GM18907 (cell line): ENCODE measurements around the gene UMAD1.
"Not testable (repeated sequence)": the region's sequence is repeated elsewhere in the genome, so short reads cannot be mapped to it uniquely, and the experiment has no call there.

Experiments used
- ATAC-seq: cut with Tn5 transposase; IDR thresholded peaks from one replicate; pipeline ENCODE4 v1.9.1; 2021; ENCODE audit warnings: mild to moderate bottlenecking, moderate library complexity; ENCODE audit not compliant: unreplicated experiment

The UMAD1 gene

GRCh38 chr7:7820939-7821338 lies 180.4 kb downstream of the UMAD1 start:
- peak; percentile 28 for ATAC-seq

DNA sequence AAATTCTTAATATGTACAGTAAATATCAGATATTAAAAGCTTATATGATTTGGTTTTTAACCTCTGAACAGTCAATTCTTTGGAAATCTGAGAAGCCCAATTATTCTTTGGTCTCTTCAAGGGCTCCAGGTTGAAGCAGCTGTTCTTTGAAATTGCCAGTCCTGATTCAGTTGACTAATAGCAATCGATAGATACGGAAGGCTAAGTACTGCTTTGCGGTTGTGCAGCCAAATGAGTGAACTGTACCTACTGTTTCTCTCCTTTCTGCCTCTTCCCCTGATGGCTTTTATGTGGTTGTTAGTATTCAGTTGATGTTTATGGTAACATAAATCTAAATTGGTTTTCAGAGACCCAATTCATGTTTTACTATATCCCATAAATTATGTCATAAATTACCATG lies 181.0 kb downstream of the UMAD1 start:
- ATAC-seq: no peak

- not testable (repeated sequence) for ATAC-seq
Observed at GRCh38 chr7:7825294-7825693, 184.7 kb downstream of the UMAD1 start.

- no peak for ATAC-seq
Observed at GRCh38 chr7:7829667-7830066, 189.1 kb downstream of the UMAD1 start.

DNA sequence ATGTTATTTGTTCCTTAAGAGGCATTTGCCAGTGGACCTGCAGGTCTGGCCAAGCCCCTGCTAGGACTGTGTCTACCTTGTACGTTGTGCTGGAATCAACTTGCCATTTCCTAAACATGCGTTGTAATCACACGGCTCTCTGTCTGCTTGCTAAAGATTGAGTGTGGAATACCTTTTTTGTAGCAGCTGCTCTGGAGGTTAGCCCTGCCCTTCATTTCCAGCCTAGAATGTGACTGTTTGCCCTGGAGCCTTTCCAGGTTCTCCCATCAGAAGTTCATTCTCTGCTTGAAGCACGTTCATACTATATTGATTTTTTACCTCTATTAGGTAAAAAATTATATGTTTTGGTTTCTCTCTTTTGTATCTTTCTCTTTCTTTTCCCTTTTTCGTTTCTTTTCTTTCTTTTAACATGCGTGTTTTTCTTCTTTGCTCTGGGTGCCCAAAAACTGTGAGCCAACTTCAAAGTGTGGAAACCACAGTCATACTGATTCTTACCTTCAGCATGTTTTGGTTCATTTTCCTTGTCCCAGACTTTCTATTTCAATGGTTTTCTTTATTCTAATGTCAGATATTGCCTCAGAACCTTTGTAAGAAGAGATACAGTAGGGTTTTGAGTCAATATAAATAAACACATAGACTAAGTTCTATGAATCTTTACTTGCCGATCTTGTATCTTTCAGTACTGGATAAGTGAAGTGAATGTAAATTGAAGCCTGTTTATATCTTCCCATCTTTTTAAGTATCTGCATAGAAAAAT lies 189.7 kb downstream of the UMAD1 start:
- ATAC-seq: no peak

- ATAC-seq: no peak
Observed at GRCh38 chr7:7832518-7832917, 192.0 kb downstream of the UMAD1 start.

DNA sequence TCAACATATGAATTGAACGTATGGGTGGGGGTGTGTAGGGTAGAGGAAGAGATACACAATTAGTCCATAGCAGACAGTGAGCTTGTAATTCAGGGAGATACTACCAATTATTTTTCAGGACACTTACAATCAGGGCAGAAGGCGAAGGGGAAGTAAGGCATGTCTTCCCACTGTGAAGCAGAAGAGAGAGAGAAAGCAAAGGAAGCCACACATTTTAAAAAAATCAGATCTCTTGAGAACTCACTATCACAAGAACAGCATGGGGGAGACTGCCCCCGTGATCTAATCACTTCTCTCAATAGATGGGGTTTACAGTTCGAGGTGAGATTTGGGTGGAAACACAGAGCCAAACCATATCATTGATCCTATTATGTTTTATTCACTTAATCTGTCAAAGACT lies 194.2 kb downstream of the UMAD1 start:
- ATAC-seq: no peak

GRCh38 chr7:7841027-7841426 lies 200.5 kb downstream of the UMAD1 start:
- no peak for ATAC-seq

DNA sequence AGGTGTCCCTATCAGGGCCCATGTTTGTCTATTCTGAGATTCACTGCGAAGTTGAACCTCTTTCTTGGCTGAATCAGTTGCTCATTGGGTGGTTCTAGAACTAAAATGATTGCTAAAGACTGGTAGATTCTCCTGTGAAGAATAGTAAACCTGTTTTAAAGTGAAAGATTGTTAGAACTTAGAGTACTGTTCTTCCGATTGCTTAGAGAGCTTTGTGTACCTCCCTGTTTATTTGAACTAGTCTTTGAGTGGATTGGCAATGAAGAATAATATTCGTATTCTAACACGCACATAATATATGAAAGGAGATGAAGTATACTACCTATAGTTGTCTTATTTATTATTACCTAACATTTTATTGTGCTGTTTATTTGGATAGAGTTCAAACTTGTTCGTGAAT lies 202.7 kb downstream of the UMAD1 start:
- ATAC-seq: no peak

- no peak for ATAC-seq
Observed at GRCh38 chr7:7843972-7844371, 203.4 kb downstream of the UMAD1 start.

DNA sequence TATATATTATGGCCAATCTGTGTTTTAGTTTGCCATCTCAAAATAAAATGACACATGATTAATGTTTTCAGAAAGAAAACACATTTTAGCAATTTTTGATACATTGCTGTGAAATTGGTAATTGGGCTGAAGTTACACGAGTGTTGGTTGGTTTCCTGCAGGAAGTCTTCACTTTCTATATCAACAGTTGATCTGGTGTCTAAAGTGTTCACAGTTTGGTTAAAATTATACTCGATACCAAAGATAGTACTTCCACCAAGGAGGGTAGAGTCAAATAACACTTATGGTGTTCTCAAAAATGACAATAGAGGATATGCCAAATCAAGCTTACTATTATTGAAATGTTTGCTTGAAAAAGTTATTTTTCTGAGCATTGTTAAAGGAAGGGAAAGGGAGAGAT lies 207.7 kb downstream of the UMAD1 start:
- ATAC-seq: peak; percentile 89

- no peak for ATAC-seq
Observed at GRCh38 chr7:7848892-7849291, 208.3 kb downstream of the UMAD1 start.

- ATAC-seq: no peak
Observed at GRCh38 chr7:7850150-7850549, 209.6 kb downstream of the UMAD1 start.

GRCh38 chr7:7851381-7851780 lies 210.8 kb downstream of the UMAD1 start:
- ATAC-seq: no peak

DNA sequence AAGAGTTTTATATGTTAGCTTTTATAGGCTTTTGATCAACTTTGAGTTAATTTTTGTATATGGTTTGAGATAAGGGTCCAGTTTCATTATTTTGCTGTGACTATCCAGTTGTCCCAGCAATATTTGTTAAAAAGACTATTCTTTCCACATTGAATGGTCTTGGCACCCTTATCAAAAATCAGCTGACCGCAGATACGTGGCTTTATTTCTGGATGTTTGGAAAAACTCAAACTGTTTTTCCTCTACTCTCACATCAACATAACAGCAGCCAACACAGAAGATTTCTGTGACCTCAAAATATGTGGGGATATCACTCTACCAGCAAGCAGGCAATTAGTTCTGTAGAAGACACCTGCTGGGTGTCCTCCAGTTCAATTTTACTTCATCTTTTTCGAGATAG lies 211.4 kb downstream of the UMAD1 start:
- ATAC-seq: no peak

DNA sequence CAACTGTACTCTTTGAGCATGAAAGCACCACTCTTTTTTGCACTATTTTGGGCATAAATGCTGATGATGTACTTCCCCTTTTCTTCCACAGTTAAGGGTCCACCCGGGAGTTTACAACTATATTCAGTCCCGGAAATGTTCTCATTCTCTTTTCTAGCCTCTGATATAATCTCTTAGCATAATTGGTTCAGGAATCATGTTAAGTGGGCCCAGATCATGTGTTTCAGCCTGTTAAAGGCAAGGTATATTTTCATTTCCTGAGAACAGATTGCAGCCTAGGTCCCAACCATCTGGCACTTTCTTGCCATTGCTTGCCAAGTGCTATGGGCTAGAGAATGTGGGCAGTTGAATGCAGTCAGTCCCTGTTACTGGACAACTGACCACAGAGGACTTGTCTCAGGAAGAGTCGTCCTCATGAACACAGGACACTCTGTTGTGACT lies 216.6 kb downstream of the UMAD1 start:
- ATAC-seq: peak; percentile 65

DNA sequence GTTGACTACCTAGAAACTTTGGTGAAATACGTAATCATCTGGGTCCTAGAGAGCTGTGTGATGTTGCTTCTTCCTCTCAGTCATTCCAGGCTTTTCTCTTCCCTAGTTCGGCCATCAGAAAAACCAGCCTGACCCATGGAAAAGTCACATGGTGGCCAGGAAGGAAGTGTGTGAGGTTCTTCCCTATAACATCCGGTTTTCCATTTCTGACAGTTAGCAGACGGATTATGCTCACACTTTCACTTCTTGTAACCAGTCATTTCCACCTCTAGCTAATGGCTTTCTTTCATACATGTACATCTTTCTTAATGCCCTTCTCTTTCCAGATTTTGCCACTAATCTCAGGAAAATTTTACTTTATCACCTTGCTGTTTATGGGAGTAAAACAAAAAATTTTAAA lies 218.0 kb downstream of the UMAD1 start:
- ATAC-seq: no peak

GRCh38 chr7:7859411-7859810 lies 218.9 kb downstream of the UMAD1 start:
- no peak for ATAC-seq

GRCh38 chr7:7861211-7861633 lies 220.7 kb downstream of the UMAD1 start:
- no peak for ATAC-seq

GRCh38 chr7:7862393-7862792 lies 221.8 kb downstream of the UMAD1 start:
- no peak for ATAC-seq

DNA sequence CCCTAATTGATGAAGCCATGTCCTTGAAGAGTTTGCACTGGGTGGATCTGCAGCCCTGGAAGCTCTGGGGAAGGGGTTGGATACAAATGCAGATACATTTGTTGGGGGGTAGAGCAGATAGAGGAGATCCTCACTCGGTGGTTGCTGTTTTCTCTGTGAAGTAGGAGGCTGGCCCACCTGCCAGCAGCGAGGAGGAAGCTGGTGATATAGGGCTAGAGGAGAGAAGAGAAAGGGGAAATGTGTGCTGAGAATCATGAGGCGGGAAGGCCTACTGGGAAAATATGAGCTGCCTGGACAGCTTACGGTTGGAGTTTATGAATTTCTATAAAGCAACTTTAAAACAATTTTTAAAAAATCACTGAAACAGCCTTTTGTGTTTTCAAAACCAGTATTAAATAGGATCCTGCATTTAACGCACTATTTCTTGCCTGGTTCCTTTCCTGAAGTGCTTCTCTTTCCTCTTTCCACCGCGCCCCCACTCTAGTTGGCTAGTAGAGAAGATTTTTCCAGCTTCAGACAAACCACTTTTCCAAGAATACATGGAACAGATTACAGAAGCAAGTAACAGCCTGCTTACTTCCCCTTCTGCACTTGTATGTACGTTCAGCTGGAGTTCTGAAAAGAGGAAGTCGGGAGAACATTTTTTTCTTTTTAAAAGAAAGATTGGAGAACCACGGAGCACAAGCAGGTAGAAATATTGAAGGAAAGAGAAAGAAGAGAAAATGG lies 227.5 kb downstream of the UMAD1 start:
- no peak for ATAC-seq

DNA sequence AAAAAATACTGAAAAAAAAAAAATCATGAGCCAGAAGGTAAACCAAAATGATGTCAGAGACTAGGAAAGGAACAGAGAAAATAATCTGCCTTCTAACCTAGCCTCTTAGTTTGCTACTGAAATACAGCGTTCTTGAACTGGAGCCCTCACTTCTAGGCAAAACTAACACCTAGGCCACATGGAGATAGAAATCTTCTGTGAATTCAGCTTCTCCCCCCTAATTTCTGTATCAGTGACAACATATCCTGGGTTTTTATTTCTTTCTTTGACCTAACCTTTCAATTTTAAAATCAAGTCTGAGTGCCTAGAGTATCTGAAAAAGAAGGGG lies 228.0 kb downstream of the UMAD1 start:
- no peak for ATAC-seq

DNA sequence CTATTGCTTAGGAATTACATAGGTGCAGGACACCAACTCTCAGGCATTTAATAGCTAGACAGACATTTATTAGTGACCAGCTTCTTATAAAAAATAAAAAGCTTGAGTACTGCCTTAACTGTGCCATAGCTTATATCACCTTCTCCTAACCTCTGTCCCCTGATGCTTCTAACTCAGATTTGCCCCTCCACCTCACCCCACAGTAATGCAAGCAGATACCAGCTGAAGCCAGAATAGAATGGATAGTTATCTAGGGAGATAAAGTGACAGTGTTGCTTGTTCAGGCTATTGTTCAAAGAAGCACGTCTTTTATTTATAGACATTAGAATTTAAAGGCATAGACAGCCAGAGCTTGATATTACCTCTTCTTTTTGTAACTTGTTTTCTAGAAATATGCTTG lies 228.5 kb downstream of the UMAD1 start:
- no peak for ATAC-seq
